GM12878 (cell line): ENCODE results near the gene ZNF684. TPM values are rescaled to one million over a fixed set of nuclear protein-coding genes. Genes with fewer than 3 reads are reported as not detected.

Experiments used
- ATAC-seq: fragments of 200-7000 bp; cut with Tn5 transposase; 3 replicates; pipeline ENCODE4 v1.9.1; 2020; ENCODE audit warnings: mild to moderate bottlenecking, moderate library complexity
- BruUV-seq: library from RNA; stranded (reverse); fragments of 400-500 nt; replicated peaks from 2 replicates; lab custom pipeline; 2021; lab: Mats Ljungman, UMichigan
- CTCF ChIA-PET: fragments of 300-600 bp; sonication (Branson Sonifier 250); formaldehyde crosslinking; extraction: SDS; loops from one replicate; lab custom pipeline; 2021; ENCODE audit warnings: inconsistent platforms; lab: Yijun Ruan, JAX
- POLR2A ChIA-PET: fragments of 350-600 bp; formaldehyde crosslinking; extraction: SDS; loops from one replicate; lab custom pipeline; 2021; ENCODE audit warnings: inconsistent platforms; lab: Charles Lee
- RAD21 ChIA-PET: fragments of 300-600 bp; sonication (Branson Sonifier 250); formaldehyde crosslinking; loops from one replicate; lab custom pipeline; 2023; ENCODE audit warnings: antibody characterized with exemption; ENCODE audit not compliant: unreplicated experiment; lab: Charles Lee
- SMC1A ChIA-PET: fragments of 300-600 bp; sonication (Branson Sonifier 250); formaldehyde crosslinking; loops from one replicate; lab custom pipeline; 2023; ENCODE audit not compliant: unreplicated experiment, uncharacterized antibody; lab: Charles Lee
- DNase-seq: peaks from one replicate; pipeline ENCODE4 v3.0.0-alpha.2; 2011; ENCODE audit warnings: low read depth, low spot score
- FAIRE-seq: peaks from 3 replicates; lab custom pipeline; 2011; peaks lifted over from hg19 to GRCh38; lab: Jason Lieb, UNC
- H2AFZ ChIP-seq: 2 replicates; pipeline ENCODE4 v1.6.0; 2011; ENCODE audit warnings: low read depth, low read length, control low read depth; ENCODE audit not compliant: control insufficient read depth
- H3K27ac ChIP-seq: 2 replicates; pipeline ENCODE4 v1.5.1; 2011; ENCODE audit warnings: control low read depth; ENCODE audit not compliant: control insufficient read depth, insufficient read depth
- H3K27me3 ChIP-seq, 2 experiments: replicated peaks in 1 of 2; 2 replicates each; pipeline versions ENCODE4 v1.6.0 to v1.6.1; 2011; ENCODE audit warnings: low read length in 1 of 2; ENCODE audit not compliant: control insufficient read depth in 2 of 2, insufficient read depth in 2 of 2
- H3K36me3 ChIP-seq, 2 experiments: 2 replicates each; pipeline ENCODE4 v1.5.1; 2011; ENCODE audit warnings: low read length in 1 of 2; ENCODE audit not compliant: control insufficient read depth in 2 of 2, insufficient read depth in 2 of 2
- H3K4me1 ChIP-seq: 2 replicates; pipeline ENCODE4 v1.6.1; 2011; ENCODE audit warnings: mild to moderate bottlenecking, low read length, moderate library complexity, mixed read lengths; ENCODE audit not compliant: control insufficient read depth, insufficient read depth
- H3K4me2 ChIP-seq: 2 replicates; pipeline ENCODE4 v1.6.0; 2011; ENCODE audit warnings: control low read depth; ENCODE audit not compliant: control insufficient read depth, insufficient read depth
- H3K4me3 ChIP-seq: fragments of 200-600 bp; sonication (generic); 2 replicates; pipeline ENCODE4 v1.5.1; 2016
- H3K79me2 ChIP-seq: 2 replicates; pipeline ENCODE4 v1.6.0; 2011; ENCODE audit warnings: low read length; ENCODE audit not compliant: control insufficient read depth, insufficient read depth
- H3K9ac ChIP-seq: 2 replicates; pipeline ENCODE4 v1.8.0; 2011; ENCODE audit warnings: low read length, control low read depth, mixed read lengths; ENCODE audit not compliant: control insufficient read depth, insufficient read depth
- H3K9me3 ChIP-seq: replicated peaks from 3 replicates; pipeline ENCODE4 v1.5.1; 2011; ENCODE audit warnings: mild to moderate bottlenecking, low read length; ENCODE audit not compliant: control insufficient read depth, insufficient read depth
- H4K20me1 ChIP-seq: 2 replicates; pipeline ENCODE4 v1.6.0; 2011; ENCODE audit not compliant: control insufficient read depth, insufficient read depth
- ASH2L ChIP-seq: fragments of 300-600, 200-600 bp; sonication (generic); IDR thresholded peaks from 2 replicates; pipeline ENCODE4 v1.6.1; 2017; ENCODE audit warnings: low read depth, mild to moderate bottlenecking, borderline replicate concordance
- ATF7 ChIP-seq: fragments of 450-650 bp; IDR thresholded peaks from 2 replicates; pipeline ENCODE4 v1.6.1; 2016; ENCODE audit warnings: low read depth, mild to moderate bottlenecking
- BACH1 ChIP-seq: fragments of 450-650 bp; IDR thresholded peaks from 2 replicates; pipeline ENCODE4 v1.6.1; 2017; ENCODE audit warnings: mild to moderate bottlenecking, borderline replicate concordance
- BRCA1 ChIP-seq: IDR thresholded peaks from 2 replicates; pipeline ENCODE4 v1.6.1; 2011; ENCODE audit warnings: low read depth, low read length, improper control_type of control experiment
- CEBPB ChIP-seq, 2 experiments: fragments of 150-350 bp in 1 of 2; IDR thresholded peaks; 2 replicates each; pipeline ENCODE4 v1.6.1; 2012 to 2014; ENCODE audit warnings: low read depth in 2 of 2, low read length in 2 of 2, borderline replicate concordance in 1 of 2, inconsistent platforms in 1 of 2
- CREB1 ChIP-seq: IDR thresholded peaks from 2 replicates; pipeline ENCODE4 v1.6.1; 2012; ENCODE audit warnings: low read depth, mild to moderate bottlenecking, inconsistent platforms
- HDAC6 ChIP-seq: fragments of 200-600 bp; sonication (generic); IDR thresholded peaks from one replicate; pipeline ENCODE4 v1.8.0; 2017; ENCODE audit warnings: antibody characterized with exemption; ENCODE audit not compliant: unreplicated experiment
- IKZF1 ChIP-seq: fragments of 450-650 bp; conservative IDR thresholded peaks from 2 replicates; pipeline ENCODE4 v1.6.1; 2017; ENCODE audit warnings: antibody characterized with exemption, mild to moderate bottlenecking
- JUND ChIP-seq: IDR thresholded peaks from 2 replicates; pipeline ENCODE4 v1.6.1; 2012; ENCODE audit warnings: low read depth, mild to moderate bottlenecking, low read length, improper control_type of control experiment, moderate library complexity
- MXI1 ChIP-seq: fragments of 150-350 bp; IDR thresholded peaks from 2 replicates; pipeline ENCODE4 v1.6.1; 2011; ENCODE audit warnings: low read depth, mild to moderate bottlenecking, inconsistent platforms, low read length, improper control_type of control experiment
- NFIC ChIP-seq: IDR thresholded peaks from 2 replicates; pipeline ENCODE4 v1.6.1; 2012; ENCODE audit warnings: low read depth, mild to moderate bottlenecking, inconsistent platforms, low read length, moderate library complexity
- NR2C1 ChIP-seq: fragments of 450-650 bp; IDR thresholded peaks from 2 replicates; pipeline ENCODE4 v1.6.1; 2017; ENCODE audit warnings: antibody characterized with exemption, mild to moderate bottlenecking, moderate library complexity
- POLR2AphosphoS5 ChIP-seq: IDR thresholded peaks from 2 replicates; pipeline ENCODE4 v1.6.1; 2011; ENCODE audit warnings: mild to moderate bottlenecking, low read length, inconsistent platforms
- RAD51 ChIP-seq: fragments of 450-650 bp; IDR thresholded peaks from 2 replicates; pipeline ENCODE4 v1.6.1; 2016; ENCODE audit warnings: moderate library complexity, mild to moderate bottlenecking, inconsistent platforms
- TCF3 ChIP-seq: IDR thresholded peaks from 2 replicates; pipeline ENCODE4 v1.6.1; 2012; ENCODE audit warnings: low read depth, mild to moderate bottlenecking, low read length, borderline replicate concordance; ENCODE audit not compliant: insufficient read depth
- WGBS: methylation state at CpG from one replicate; pipeline ENCODE4 v1.1.6; 2016; ENCODE audit warnings: low lambda C conversion rate; ENCODE audit not compliant: insufficient replicate concordance, insufficient coverage; ENCODE audit errors: missing lambda C conversion rate; 5-methylcytosine and 5-hydroxymethylcytosine counted together
- in situ Hi-C: fragments of 300-500 bp; cut with MboI; formaldehyde crosslinking; loops from 9 replicates; pipeline ENCODE4 v1.14.3; 2018; ENCODE audit warnings: mixed read lengths
- intact Hi-C: fragments of 100-400 bp; cut with micrococcal nuclease; formaldehyde crosslinking; loops from one replicate; pipeline ENCODE4 v1.14.2; 2022; ENCODE audit not compliant: unreplicated experiment
- polyA plus RNA-seq, 11 experiments: library from polyadenylated mRNA; depleted of rRNA in 4 of 11; unstranded in 6 of 11; stranded (reverse) in 5 of 11; fragments of >200 nt; fragmentation: Nextera tagmentation in 4 of 11; fragmentation: Illumina TruSeq in 1 of 11; extraction: Ambion mirVana in 4 of 11; extraction: Trizol in 1 of 11; gene quantifications; 1 replicate in 1 of 11; 2 replicates in 10 of 11; pipeline versions ENCODE4 v1.2.1 to v1.2.3, GENCODE V29; 2011 to 2016; ENCODE audit warnings: inconsistent platforms in 2 of 11, missing spikeins in 2 of 11, low read depth in 1 of 11
- total RNA-seq, 4 experiments: library from RNA; depleted of rRNA in 3 of 4; stranded (reverse); fragments of >200 nt in 3 of 4; fragmentation: Illumina TruSeq in 1 of 4; extraction: Trizol in 1 of 4; gene quantifications; 2 replicates each; pipeline versions ENCODE4 v1.2.1 to v1.2.3, GENCODE V29; 2013 to 2021
- TF ChIP-seq, protein P1 (sequence below): IDR thresholded peaks from 2 replicates; pipeline ENCODE4 v1.6.1; 2012; ENCODE audit warnings: low read depth, low read length, improper control_type of control experiment
- TF ChIP-seq, protein P2 (sequence below), 3 experiments: IDR thresholded peaks in 2 of 3; conservative IDR thresholded peaks in 1 of 3; 2 replicates each; pipeline ENCODE4 v1.5.1; 2011; ENCODE audit warnings: low read depth in 3 of 3, low read length in 3 of 3, mild to moderate bottlenecking in 3 of 3, control low read depth in 2 of 3, moderate library complexity in 2 of 3, inconsistent platforms in 1 of 3, mixed read lengths in 1 of 3; ENCODE audit not compliant: control insufficient read depth in 2 of 3, insufficient read depth in 1 of 3; ENCODE audit errors: extremely low read depth in 1 of 3
- TF ChIP-seq, protein P3 (sequence below): fragments of 450-650 bp; IDR thresholded peaks from 2 replicates; pipeline ENCODE4 v1.6.1; 2017; ENCODE audit warnings: mild to moderate bottlenecking, low read depth, inconsistent platforms; ENCODE audit not compliant: poor library complexity, severe bottlenecking
- TF ChIP-seq, protein P4 (sequence below): IDR thresholded peaks from 2 replicates; pipeline ENCODE4 v1.6.1; 2011; ENCODE audit warnings: low read depth, mild to moderate bottlenecking, low read length, moderate library complexity, borderline replicate concordance; ENCODE audit errors: extremely low read depth

The ZNF684 gene
- total and polyA plus RNA-seq, 10 of the 15 experiments (the other 5 are each of a cell fraction or from before 2014, with no cell fraction given) = 3.8 to 6.8 (median 6.0) TPM

DNA sequence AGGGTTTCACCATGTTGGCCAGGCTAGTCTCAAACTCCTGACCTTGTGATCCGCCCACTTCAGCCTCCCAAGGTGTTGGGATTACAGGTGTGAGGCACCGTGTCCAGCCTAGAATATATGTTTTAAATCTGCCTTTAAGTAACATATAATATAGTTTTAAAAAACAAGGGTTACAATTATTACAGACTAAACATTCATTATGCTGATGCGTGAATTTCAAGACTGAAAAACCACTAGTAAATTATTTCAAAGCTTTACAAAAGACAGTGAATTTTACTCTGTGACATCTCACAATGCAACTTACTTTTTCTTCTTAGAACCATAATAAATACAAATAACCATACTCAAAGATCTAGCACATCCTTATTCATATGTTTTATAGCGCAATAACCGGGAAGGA is 24.7 kb downstream of the ZNF684 start:
- Histone ChIP-seq H3K9me3 (no peaks in the 10 kb centered on the region; the same call in 2 of the 3 replicates), H3K4me3 (no peak overlapping the region), H3K4me1 (no peaks in the 10 kb centered on the region), H3K27ac (no peak overlapping the region), H3K4me2 (no peak overlapping the region), H3K79me2 (no peaks in the 10 kb centered on the region), H3K9ac (no peak overlapping the region), H4K20me1 (no peaks in the 10 kb centered on the region), H3K36me3 (no peaks in the 10 kb centered on the region), H3K27me3 (no peaks in the 10 kb centered on the region), H2AFZ (no peak overlapping the region)
- POLR2A ChIA-PET = interaction anchor here (0.6 kb wide), 2 partner anchors 50 to 384 kb away, joined by 3 read pairs; no protein-coding TSS in a partner anchor
- intact Hi-C loops = no loop called here
- BruUV-seq = no TSS peak
- in situ Hi-C loops = no loop called here
- RAD21 ChIA-PET = no interaction called here
- ATAC-seq (no peak), FAIRE-seq (no peak), DNase-seq (no peak)
- CTCF ChIA-PET = interaction anchor here (0.5 to 1.0 kb wide), 2 partner anchors 24 to 437 kb away, joined by 3 to 9 read pairs; no protein-coding TSS in a partner anchor
- SMC1A ChIA-PET = no interaction called here
- 71% methylated on average over 5 of the region's 5 CpGs for WGBS
- TF ChIP-seq BRCA1 (no peak), ASH2L (no peak), ATF7 (no peak), TCF3 (no peak), MXI1 (no peak), JUND (no peak), NFIC (no peak), BACH1 (no peak), HDAC6 (no peak), POLR2AphosphoS5 (no peak), CEBPB (IDR thresholded peaks at IDR 0.05; ENCODE audit: borderline replicate concordance in 1 of 2, low read depth in 2 of 2, low read length in 2 of 2) (no peak), IKZF1 (no peak), CREB1 (no peak), RAD51 (no peak), NR2C1 (no peak)
- TF ChIP-seq, protein P1, sequence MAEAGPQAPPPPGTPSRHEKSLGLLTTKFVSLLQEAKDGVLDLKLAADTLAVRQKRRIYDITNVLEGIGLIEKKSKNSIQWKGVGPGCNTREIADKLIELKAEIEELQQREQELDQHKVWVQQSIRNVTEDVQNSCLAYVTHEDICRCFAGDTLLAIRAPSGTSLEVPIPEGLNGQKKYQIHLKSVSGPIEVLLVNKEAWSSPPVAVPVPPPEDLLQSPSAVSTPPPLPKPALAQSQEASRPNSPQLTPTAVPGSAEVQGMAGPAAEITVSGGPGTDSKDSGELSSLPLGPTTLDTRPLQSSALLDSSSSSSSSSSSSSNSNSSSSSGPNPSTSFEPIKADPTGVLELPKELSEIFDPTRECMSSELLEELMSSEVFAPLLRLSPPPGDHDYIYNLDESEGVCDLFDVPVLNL = no peak
- TF ChIP-seq, protein P2, sequence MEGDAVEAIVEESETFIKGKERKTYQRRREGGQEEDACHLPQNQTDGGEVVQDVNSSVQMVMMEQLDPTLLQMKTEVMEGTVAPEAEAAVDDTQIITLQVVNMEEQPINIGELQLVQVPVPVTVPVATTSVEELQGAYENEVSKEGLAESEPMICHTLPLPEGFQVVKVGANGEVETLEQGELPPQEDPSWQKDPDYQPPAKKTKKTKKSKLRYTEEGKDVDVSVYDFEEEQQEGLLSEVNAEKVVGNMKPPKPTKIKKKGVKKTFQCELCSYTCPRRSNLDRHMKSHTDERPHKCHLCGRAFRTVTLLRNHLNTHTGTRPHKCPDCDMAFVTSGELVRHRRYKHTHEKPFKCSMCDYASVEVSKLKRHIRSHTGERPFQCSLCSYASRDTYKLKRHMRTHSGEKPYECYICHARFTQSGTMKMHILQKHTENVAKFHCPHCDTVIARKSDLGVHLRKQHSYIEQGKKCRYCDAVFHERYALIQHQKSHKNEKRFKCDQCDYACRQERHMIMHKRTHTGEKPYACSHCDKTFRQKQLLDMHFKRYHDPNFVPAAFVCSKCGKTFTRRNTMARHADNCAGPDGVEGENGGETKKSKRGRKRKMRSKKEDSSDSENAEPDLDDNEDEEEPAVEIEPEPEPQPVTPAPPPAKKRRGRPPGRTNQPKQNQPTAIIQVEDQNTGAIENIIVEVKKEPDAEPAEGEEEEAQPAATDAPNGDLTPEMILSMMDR (IDR thresholded peaks at IDR 0.05 in 2 of 3, conservative IDR thresholded peaks at IDR 0.05 in 1 of 3; ENCODE audit: control insufficient read depth in 2 of 3, extremely low read depth in 1 of 3, insufficient read depth in 1 of 3, low read depth in 3 of 3, low read length in 3 of 3) = no peak
- TF ChIP-seq, protein P3, sequence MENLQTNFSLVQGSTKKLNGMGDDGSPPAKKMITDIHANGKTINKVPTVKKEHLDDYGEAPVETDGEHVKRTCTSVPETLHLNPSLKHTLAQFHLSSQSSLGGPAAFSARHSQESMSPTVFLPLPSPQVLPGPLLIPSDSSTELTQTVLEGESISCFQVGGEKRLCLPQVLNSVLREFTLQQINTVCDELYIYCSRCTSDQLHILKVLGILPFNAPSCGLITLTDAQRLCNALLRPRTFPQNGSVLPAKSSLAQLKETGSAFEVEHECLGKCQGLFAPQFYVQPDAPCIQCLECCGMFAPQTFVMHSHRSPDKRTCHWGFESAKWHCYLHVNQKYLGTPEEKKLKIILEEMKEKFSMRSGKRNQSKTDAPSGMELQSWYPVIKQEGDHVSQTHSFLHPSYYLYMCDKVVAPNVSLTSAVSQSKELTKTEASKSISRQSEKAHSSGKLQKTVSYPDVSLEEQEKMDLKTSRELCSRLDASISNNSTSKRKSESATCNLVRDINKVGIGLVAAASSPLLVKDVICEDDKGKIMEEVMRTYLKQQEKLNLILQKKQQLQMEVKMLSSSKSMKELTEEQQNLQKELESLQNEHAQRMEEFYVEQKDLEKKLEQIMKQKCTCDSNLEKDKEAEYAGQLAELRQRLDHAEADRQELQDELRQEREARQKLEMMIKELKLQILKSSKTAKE = no peak
- TF ChIP-seq, protein P4, sequence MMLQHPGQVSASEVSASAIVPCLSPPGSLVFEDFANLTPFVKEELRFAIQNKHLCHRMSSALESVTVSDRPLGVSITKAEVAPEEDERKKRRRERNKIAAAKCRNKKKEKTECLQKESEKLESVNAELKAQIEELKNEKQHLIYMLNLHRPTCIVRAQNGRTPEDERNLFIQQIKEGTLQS = no peak
